Endothelial cell of umbilical vein (primary cell): ENCODE results near the gene MBOAT2.

Experiments used
- EZH2 ChIP-seq: IDR thresholded peaks from 2 replicates; pipeline ENCODE4 v1.6.1; 2012; ENCODE audit warnings: borderline replicate concordance, low read depth, mild to moderate bottlenecking, moderate library complexity, low read length, inconsistent platforms; ENCODE audit not compliant: severe bottlenecking
- FOS ChIP-seq: IDR thresholded peaks from 2 replicates; pipeline ENCODE4 v1.6.1; 2011; ENCODE audit warnings: mild to moderate bottlenecking, low read length, moderate library complexity, borderline replicate concordance; ENCODE audit not compliant: insufficient read depth
- GATA2 ChIP-seq: IDR thresholded peaks from 2 replicates; pipeline ENCODE4 v1.7.0; 2011; ENCODE audit warnings: low read depth, mild to moderate bottlenecking, moderate library complexity, mixed read lengths, low read length; ENCODE audit not compliant: insufficient read length, insufficient read depth
- JUN ChIP-seq: IDR thresholded peaks from 2 replicates; pipeline ENCODE4 v1.6.1; 2011; ENCODE audit warnings: borderline replicate concordance, low read depth; ENCODE audit not compliant: insufficient read length, insufficient read depth
- MYC ChIP-seq: IDR thresholded peaks from one replicate; pipeline ENCODE4 v1.6.1; 2011; ENCODE audit warnings: mild to moderate bottlenecking, low read depth, low read length
- POLR2A ChIP-seq: IDR thresholded peaks from 2 replicates; pipeline ENCODE4 v1.6.1; 2012; ENCODE audit warnings: low read depth, mild to moderate bottlenecking, control low read depth, low read length
- POLR2AphosphoS5 ChIP-seq: IDR thresholded peaks from 2 replicates; pipeline ENCODE4 v1.6.1; 2012; ENCODE audit warnings: low read depth, mild to moderate bottlenecking, control low read depth, low read length, moderate library complexity; ENCODE audit not compliant: insufficient read depth
- TF ChIP-seq, protein P1 (sequence below), 2 donors: IDR thresholded peaks; 1 replicate in 1 of 2; 2 replicates in 1 of 2; pipeline ENCODE4 v1.5.1; 2011; ENCODE audit warnings: low read length in 2 of 2, mild to moderate bottlenecking in 2 of 2, moderate library complexity in 2 of 2, control low read depth in 1 of 2, inconsistent platforms in 1 of 2, low read depth in 1 of 2; ENCODE audit not compliant: insufficient read depth in 1 of 2; ENCODE audit errors: extremely low read depth in 1 of 2
- TF ChIP-seq, protein P2 (sequence below): IDR thresholded peaks from 2 replicates; pipeline ENCODE4 v1.6.1; 2011; ENCODE audit not compliant: insufficient read depth, insufficient read length

DNA sequence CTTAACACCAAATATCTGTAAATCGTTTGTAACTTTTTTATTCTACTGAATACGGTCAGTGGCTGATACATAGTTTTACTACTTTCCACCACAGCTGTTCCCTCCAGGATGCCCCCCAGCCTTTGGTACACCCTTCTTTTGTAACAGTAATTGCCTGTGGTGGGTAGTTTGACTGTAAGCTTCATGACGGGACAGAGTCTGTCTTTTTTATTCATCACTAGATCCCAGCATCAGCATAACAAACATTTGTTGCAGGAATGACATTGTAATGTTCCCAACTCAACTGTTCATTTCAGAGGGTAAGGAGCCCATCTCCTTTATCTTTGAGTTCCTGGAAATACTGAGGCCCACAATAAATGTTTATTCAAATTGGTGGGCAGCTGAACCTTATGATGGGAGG lies 67.5 kb downstream of the MBOAT2 start:
- no peak for TF ChIP-seq POLR2A
- TF ChIP-seq POLR2AphosphoS5, result no peak
- TF ChIP-seq, protein P1, sequence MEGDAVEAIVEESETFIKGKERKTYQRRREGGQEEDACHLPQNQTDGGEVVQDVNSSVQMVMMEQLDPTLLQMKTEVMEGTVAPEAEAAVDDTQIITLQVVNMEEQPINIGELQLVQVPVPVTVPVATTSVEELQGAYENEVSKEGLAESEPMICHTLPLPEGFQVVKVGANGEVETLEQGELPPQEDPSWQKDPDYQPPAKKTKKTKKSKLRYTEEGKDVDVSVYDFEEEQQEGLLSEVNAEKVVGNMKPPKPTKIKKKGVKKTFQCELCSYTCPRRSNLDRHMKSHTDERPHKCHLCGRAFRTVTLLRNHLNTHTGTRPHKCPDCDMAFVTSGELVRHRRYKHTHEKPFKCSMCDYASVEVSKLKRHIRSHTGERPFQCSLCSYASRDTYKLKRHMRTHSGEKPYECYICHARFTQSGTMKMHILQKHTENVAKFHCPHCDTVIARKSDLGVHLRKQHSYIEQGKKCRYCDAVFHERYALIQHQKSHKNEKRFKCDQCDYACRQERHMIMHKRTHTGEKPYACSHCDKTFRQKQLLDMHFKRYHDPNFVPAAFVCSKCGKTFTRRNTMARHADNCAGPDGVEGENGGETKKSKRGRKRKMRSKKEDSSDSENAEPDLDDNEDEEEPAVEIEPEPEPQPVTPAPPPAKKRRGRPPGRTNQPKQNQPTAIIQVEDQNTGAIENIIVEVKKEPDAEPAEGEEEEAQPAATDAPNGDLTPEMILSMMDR (IDR thresholded peaks at IDR 0.05; ENCODE audit: extremely low read depth in 1 of 2, insufficient read depth in 1 of 2, low read depth in 1 of 2, low read length in 2 of 2), result no peak
- TF ChIP-seq EZH2, result no peak
- TF ChIP-seq FOS, result no peak
- no peak for TF ChIP-seq JUN
- TF ChIP-seq, protein P2, sequence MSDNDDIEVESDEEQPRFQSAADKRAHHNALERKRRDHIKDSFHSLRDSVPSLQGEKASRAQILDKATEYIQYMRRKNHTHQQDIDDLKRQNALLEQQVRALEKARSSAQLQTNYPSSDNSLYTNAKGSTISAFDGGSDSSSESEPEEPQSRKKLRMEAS, result no peak
- TF ChIP-seq MYC, result no peak
- TF ChIP-seq GATA2, result no peak
